IPS-NIHi7 (cell line): ENCODE measurements around the gene CRYBB2.
"Not testable (repeated sequence)": the region's sequence is repeated elsewhere in the genome, so short reads cannot be mapped to it uniquely, and the experiment has no call there.

Experiments
- DNase-seq: peaks from one replicate; pipeline ENCODE4 v3.0.0; 2012; ENCODE audit warnings: mixed read lengths; ENCODE audit errors: extremely low spot score

CRYBB2 gene

GRCh38 chr22:25233706-25234105 lies 14.3 kb downstream of the CRYBB2 start:
- DNase-seq, result not testable (repeated sequence)

DNA sequence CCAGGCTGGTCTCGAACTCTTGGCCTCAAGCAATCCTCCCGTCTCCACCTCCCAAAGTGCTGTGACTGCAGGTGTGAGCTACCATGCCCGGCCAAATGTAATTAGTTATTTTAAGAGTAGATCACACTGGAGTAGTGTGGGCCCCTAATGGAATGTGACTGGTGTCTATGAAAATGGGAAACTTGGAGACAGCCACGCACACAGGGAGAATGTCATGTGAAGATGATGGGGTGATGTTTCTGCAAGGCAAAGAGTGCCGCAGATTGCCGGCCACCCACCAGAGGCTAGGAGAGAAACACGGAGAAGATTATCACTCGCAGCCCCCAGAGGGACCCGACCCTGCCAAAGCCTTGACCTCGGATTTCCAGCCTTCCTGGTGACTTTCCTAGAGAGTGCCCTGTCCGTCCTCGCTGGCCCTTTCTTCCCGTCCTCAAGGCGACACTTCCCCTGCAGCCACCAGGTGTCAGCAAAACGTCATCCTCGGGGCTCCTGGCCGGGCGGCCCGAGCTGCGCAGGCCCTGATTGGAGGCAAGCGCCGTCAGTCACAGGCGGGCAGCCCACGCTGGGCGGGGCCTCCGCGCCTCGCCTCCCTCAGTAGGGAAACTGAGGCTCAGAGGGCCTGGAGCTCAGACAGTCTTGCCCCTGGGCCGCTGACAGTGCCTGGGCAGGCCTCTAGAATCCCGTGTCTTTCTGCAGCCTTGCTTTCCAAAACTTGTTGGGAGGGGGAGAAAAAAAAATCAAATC lies 16.3 kb downstream of the CRYBB2 start:
- DNase-seq, result peak; percentile 100

GRCh38 chr22:25236417-25236816 lies 17.0 kb downstream of the CRYBB2 start:
- no peak for DNase-seq

- no peak for DNase-seq
Measured at GRCh38 chr22:25237503-25237902, 18.1 kb downstream of the CRYBB2 start.

DNA sequence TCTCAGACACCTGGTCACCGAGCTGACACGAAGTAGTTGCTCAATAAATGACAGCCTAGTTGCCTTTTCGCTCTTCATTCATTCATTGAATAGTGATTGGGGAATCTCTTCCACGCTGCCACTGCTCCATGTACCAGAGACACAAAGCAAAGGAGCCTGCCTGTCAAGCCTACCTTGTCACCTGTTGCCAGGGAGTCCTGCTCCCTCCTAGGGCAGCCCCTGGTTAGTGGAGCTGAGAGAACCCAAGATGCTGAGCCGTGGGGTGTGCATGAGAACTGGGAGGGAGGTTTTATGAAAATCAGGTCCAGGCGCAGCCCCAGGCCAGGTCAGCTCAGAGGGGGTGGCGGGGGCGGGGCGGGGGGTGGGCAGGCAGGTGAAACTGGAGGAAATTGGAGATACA lies 18.6 kb downstream of the CRYBB2 start:
- DNase-seq, result not testable (repeated sequence)

DNA sequence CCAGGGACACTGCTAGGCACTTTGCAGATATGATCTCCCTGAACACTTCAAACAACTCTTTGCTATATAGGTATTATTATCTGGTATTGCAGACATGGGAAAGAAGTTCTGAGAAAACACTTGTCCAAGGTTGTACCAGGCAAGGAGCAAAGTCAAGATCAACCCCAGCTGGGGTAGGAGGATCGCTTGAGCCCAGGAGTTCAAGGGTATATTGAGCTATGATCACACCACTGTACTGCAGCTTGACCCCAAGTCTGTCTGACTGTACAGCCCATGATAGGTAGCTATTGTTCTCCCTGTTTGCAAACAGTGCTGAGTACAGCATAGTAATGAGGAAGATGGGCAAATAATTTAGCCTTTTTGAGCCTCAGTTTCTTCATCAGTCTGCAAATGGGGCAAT lies 35.7 kb downstream of the CRYBB2 start:
- not testable (repeated sequence) for DNase-seq

DNA sequence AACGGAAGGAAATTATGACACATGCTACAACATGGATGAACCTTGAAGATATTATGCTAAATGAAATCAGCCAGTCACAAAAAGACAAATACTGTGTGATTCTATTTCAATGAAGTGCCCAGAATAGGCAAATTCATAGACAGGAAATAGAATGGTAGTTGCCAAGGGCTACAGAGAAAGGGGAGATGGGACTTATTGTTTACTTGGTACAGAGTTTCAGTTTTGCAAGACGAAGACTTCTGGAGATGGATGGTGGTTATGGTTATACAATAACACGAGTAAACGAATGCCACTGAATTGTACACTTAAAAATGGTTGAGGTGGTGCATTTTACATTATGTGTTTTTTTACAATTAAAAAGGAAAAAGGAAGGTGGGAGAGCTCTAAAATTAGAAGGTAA lies 48.1 kb downstream of the CRYBB2 start:
- not testable (repeated sequence) for DNase-seq

DNA sequence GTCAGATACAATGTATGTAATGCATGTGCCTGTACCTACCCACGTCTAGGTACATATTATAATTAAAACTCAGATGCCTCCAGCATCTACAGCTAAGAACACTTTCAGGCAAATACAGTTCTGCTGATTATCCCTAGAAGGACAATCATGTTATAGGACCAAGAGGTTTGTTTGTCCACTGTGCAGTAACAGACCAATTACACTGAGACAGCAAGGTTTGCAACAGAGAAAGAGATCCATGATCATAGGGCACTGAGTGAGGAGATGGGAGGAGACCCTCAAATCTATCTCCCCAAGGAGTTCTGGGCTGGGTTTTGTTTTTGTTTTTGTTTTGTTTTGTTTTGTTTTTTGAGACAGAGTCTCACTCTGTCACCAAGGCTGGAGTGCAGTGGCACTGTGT lies 49.5 kb downstream of the CRYBB2 start:
- not testable (repeated sequence) for DNase-seq

DNA sequence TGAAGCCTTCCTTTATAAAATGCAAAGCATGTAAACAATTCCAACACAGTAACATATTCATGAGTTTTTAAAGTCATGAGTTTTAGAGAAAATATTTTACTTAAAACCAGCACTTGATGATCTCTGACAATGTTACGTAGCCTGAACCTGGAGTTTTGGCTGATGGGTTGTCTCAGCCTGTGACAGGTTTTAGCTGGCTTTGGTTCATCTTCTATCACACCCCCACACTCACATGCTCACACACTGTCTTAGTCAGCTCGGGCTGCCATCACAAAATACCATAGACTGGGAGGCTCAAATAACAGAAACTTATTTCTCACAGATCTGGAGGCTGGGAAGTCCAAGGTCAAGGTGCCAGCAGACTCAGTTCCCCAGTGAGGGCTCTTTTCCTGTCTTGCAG lies 50.6 kb downstream of the CRYBB2 start:
- not testable (repeated sequence) for DNase-seq

- not testable (repeated sequence) for DNase-seq
Measured at GRCh38 chr22:25273231-25273630, 53.8 kb downstream of the CRYBB2 start.

DNA sequence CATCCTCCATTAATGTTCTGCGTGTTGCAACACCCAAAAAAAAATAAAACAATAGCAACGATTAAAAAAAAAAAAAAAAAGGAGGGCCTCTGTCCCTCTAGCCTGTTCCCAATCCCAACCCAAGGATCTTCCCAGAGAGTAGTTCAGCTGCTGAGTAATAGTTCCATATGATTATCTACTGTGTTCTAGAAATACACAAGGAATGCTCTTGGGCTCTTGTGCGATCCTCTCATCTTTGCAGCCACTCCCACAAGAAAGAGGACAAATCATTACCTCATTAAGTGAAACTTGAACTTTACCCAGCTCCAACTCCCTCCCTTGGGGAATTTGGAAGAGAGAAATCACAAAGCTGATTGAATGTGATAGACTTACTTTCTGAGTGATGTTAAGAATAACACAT lies 54.5 kb downstream of the CRYBB2 start:
- DNase-seq, result not testable (repeated sequence)

DNA sequence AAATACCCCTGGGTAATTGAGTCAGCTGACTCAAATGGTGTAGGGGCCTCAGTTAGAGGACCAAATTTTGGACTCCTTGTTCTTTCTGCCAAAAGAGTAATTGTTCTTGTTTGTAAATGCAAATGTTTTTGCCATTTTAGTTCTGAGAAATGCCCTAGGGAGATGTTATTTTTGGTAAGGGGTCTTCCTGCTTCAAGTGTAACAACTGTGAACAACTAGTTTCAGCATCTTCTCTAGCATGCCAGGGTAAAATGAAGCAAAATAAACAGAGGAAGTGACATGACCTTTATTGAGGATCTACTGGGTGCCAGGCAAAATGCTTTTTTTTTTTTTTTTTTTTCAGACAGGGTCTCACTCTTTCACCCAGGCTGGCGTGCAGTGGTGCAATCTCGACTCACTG lies 60.7 kb downstream of the CRYBB2 start:
- not testable (repeated sequence) for DNase-seq
